HCT116 (cell line): ENCODE data around the gene TNNI2.

Experiments used
- CTCF ChIP-seq, 3 experiments: fragments of 200-600 bp in 1 of 3; sonication (generic) in 1 of 3; IDR thresholded peaks in 2 of 3; conservative IDR thresholded peaks in 1 of 3; 2 replicates each; pipeline ENCODE4 v1.5.1; 2012 to 2017; ENCODE audit warnings: low read depth in 2 of 3, low read length in 2 of 3, antibody characterized with exemption in 1 of 3, borderline replicate concordance in 1 of 3, control low read depth in 1 of 3, mild to moderate bottlenecking in 1 of 3, mixed read lengths in 1 of 3, mixed run types in 1 of 3, moderate library complexity in 1 of 3; ENCODE audit not compliant: insufficient read depth in 1 of 3
- EZH2 ChIP-seq: fragments of 200-600 bp; sonication (generic); IDR thresholded peaks from 2 replicates; pipeline ENCODE4 v1.6.1; 2017; ENCODE audit warnings: antibody characterized with exemption, mixed run types
- FOSL1 ChIP-seq: IDR thresholded peaks from 2 replicates; pipeline ENCODE4 v1.6.1; 2012; ENCODE audit warnings: low read depth
- JUND ChIP-seq: IDR thresholded peaks from 2 replicates; pipeline ENCODE4 v1.6.1; 2012
- MAX ChIP-seq: IDR thresholded peaks from 2 replicates; pipeline ENCODE4 v1.6.1; 2012
- POLR2A ChIP-seq: IDR thresholded peaks from 2 replicates; pipeline ENCODE4 v1.7.0; 2011; ENCODE audit warnings: borderline replicate concordance; ENCODE audit not compliant: insufficient read depth, insufficient read length; ENCODE audit errors: extremely low read depth
- POLR2AphosphoS5 ChIP-seq: IDR thresholded peaks from 2 replicates; pipeline ENCODE4 v1.6.1; 2011; ENCODE audit warnings: mild to moderate bottlenecking, low read depth, low read length, moderate library complexity
- REST ChIP-seq: IDR thresholded peaks from 2 replicates; pipeline ENCODE4 v1.6.1; 2012; ENCODE audit warnings: low read depth
- SP1 ChIP-seq: IDR thresholded peaks from 2 replicates; pipeline ENCODE4 v1.6.1; 2012; ENCODE audit warnings: low read depth
- TCF7L2 ChIP-seq: IDR thresholded peaks from 2 replicates; pipeline ENCODE4 v1.7.0; 2011; ENCODE audit warnings: borderline replicate concordance, inconsistent platforms; ENCODE audit not compliant: insufficient read depth, insufficient read length; ENCODE audit errors: extremely low read depth
- ZBTB33 ChIP-seq: IDR thresholded peaks from 2 replicates; pipeline ENCODE4 v1.6.1; 2011; ENCODE audit warnings: mild to moderate bottlenecking, low read length, moderate library complexity; ENCODE audit not compliant: insufficient replicate concordance; ENCODE audit errors: extremely low read depth
- ZNF274 ChIP-seq: fragments of 200-500 bp; sonication (Bioruptor generic); IDR thresholded peaks from 2 replicates; pipeline ENCODE4 v1.6.1; 2014; ENCODE audit warnings: mild to moderate bottlenecking, low read depth, low read length, inconsistent platforms

- no peak for TF ChIP-seq FOSL1
- TF ChIP-seq POLR2AphosphoS5: no peak
- no peak for TF ChIP-seq MAX
- TF ChIP-seq TCF7L2: no peak
- TF ChIP-seq CTCF (IDR thresholded peaks at IDR 0.05 in 2 of 3, conservative IDR thresholded peaks at IDR 0.05 in 1 of 3; ENCODE audit: borderline replicate concordance in 1 of 3, insufficient read depth in 1 of 3, low read depth in 2 of 3, low read length in 2 of 3): no peak
- TF ChIP-seq POLR2A: no peak
- no peak for TF ChIP-seq EZH2
- no peak for TF ChIP-seq ZNF274
- TF ChIP-seq REST: no peak
- TF ChIP-seq ZBTB33: no peak
- TF ChIP-seq SP1: no peak
- TF ChIP-seq JUND: no peak
These were observed 13.6 kb downstream of the TNNI2 start for GRCh38 chr11:1852271-1852876.
